Activated CD4-positive, CD25-positive, alpha-beta regulatory T cell treated with anti-CD3 and anti-CD28 coated beads, Interleukin-2, amount 50 U/mL, for 16 hours (primary cell): ENCODE measurements around the gene RBPJL.

Experiments used
- DNase-seq: peaks from one replicate; pipeline ENCODE4 v3.0.0-alpha.2; 2020; ENCODE audit warnings: low read depth, low spot score

Gene RBPJL

GRCh38 chr20:45293041-45294002 is 13.3 kb upstream of the RBPJL start:
- peak; percentile 61 for DNase-seq

GRCh38 chr20:45294003-45294368 is 12.7 kb upstream of the RBPJL start:
- no peak for DNase-seq

GRCh38 chr20:45294659-45295058 is 12.0 kb upstream of the RBPJL start:
- DNase-seq = no peak

- DNase-seq = no peak
Observed at GRCh38 chr20:45297786-45298497, 8.7 kb upstream of the RBPJL start.

GRCh38 chr20:45299786-45300185 is 6.9 kb upstream of the RBPJL start:
- DNase-seq = no peak

GRCh38 chr20:45300961-45301360 is 5.7 kb upstream of the RBPJL start:
- no peak for DNase-seq

GRCh38 chr20:45301824-45302271 is 4.8 kb upstream of the RBPJL start:
- DNase-seq = no peak

GRCh38 chr20:45303586-45304463 is 2.8 kb upstream of the RBPJL start:
- DNase-seq = no peak

GRCh38 chr20:45304464-45304999 is 2.1 kb upstream of the RBPJL start:
- no peak for DNase-seq

- DNase-seq = no peak
Observed at GRCh38 chr20:45305262-45305661, 1.4 kb upstream of the RBPJL start.

GRCh38 chr20:45307076-45307640 is 518 bp downstream of the RBPJL start:
- DNase-seq = no peak

- no peak for DNase-seq
Observed at GRCh38 chr20:45308117-45308778, 1.6 kb downstream of the RBPJL start, which contains the start of gene MATN4. MATN4 (minus strand) TSS chr20:45308299; CDS start chr20:45305582, 2,717 bp downstream.

- DNase-seq = no peak
Observed at GRCh38 chr20:45309075-45309474, 2.4 kb downstream of the RBPJL start.

- DNase-seq = peak; percentile 25
Observed at GRCh38 chr20:45311589-45312211, 5.1 kb downstream of the RBPJL start.

- DNase-seq = no peak
Observed at GRCh38 chr20:45312241-45312640, 5.6 kb downstream of the RBPJL start.

GRCh38 chr20:45313065-45313695 is 6.5 kb downstream of the RBPJL start:
- no peak for DNase-seq

GRCh38 chr20:45313943-45314342 is 7.3 kb downstream of the RBPJL start:
- DNase-seq = no peak

GRCh38 chr20:45315672-45316071 is 9.0 kb downstream of the RBPJL start:
- DNase-seq = no peak
